ENCODE measurements around the gene PRPF6. TPM values are rescaled to one million over a fixed set of nuclear protein-coding genes. Genes with fewer than 3 reads are reported as not detected.

The PRPF6 gene
- polyA plus RNA-seq, 2 of the 4 experiments (the other 2 are of a cell fraction), result 42.8 to 47.2 TPM

- TF ChIP-seq REST (IDR thresholded peaks at IDR 0.05) (no peak), HMGXB4 (CRISPR knock-in tag; IDR thresholded peaks at IDR 0.05; ENCODE audit: borderline replicate concordance) (no peak), CEBPB (IDR thresholded peaks at IDR 0.05) (no peak)
These were observed 16.5 kb upstream of the PRPF6 start (continued) for GRCh38 chr20:63964412-63964811.

GRCh38 chr20:63966172-63966943 is 14.6 kb upstream of the PRPF6 start:
- Histone ChIP-seq H3K4me1 (peaks cover 13% of the 10 kb centered on the region; the same call in 2 of the 3 replicates), H3K4me2 (no peak overlapping the region), H3K4me3 (no peak overlapping the region), H3K27ac (no peak overlapping the region), H3K9me3 (no peaks in the 10 kb centered on the region)
- WGBS (ENCODE audit: missing lambda C conversion rate), result 95% methylated on average over 18 of the region's 27 CpGs
- DNase-seq (ENCODE audit: low read depth in 1 of 2, low spot score in 1 of 2) (no peak), ATAC-seq (no peak), FAIRE-seq (no peak)
- ChIA-PET POLR2A (interaction anchor here (0.6 kb wide), 1 partner anchor 240 kb away, joined by 4 read pairs; no protein-coding TSS in a partner anchor), CTCF (interaction anchor here (1.9 to 2.4 kb wide), 2 partner anchors 10 to 14 kb away, joined by 4 to 10 read pairs; partner anchors contain the start of genes PRPF6 and UCKL1)
- TF ChIP-seq RNF2 (IDR thresholded peaks at IDR 0.05; ENCODE audit: borderline replicate concordance, low read depth) (no peak), KDM1A (IDR thresholded peaks at IDR 0.05; ENCODE audit: low read depth) (no peak), PBX3 (IDR thresholded peaks at IDR 0.05) (no peak), HOXB5 (CRISPR knock-in tag; IDR thresholded peaks at IDR 0.05) (no peak), CTCF (IDR thresholded peaks at IDR 0.05) (no peak), NR3C1 (IDR thresholded peaks at IDR 0.05) (no peak), FOSL2 (IDR thresholded peaks at IDR 0.05) (no peak), FOSL2 (CRISPR knock-in tag; IDR thresholded peaks at IDR 0.05) (no peak), USF2 (IDR thresholded peaks at IDR 0.05) (no peak), RFX5 (IDR thresholded peaks at IDR 0.05) (no peak), ATOH8 (CRISPR knock-in tag; IDR thresholded peaks at IDR 0.05; ENCODE audit: low read depth) (no peak)
